Type B pancreatic cell (in vitro differentiated cells): ENCODE results near the gene METTL1. TPM values are rescaled to one million over a fixed set of nuclear protein-coding genes. Genes with fewer than 3 reads are reported as not detected.

Source experiments
- DNase-seq: peaks from one replicate; pipeline ENCODE4 v3.0.0; 2021; ENCODE audit warnings: mixed read lengths; ENCODE audit not compliant: unreplicated experiment; ENCODE audit errors: extremely low spot score
- H3K27ac Mint-ChIP-seq: 2 replicates; pipeline ENCODE4 v1.8.0; 2021; ENCODE audit warnings: mild to moderate bottlenecking, mixed read lengths
- H3K27me3 Mint-ChIP-seq: 2 replicates; pipeline ENCODE4 v1.8.0; 2021; ENCODE audit warnings: mixed read lengths
- H3K36me3 Mint-ChIP-seq: 2 replicates; pipeline ENCODE4 v1.8.0; 2021; ENCODE audit warnings: mixed read lengths
- H3K4me1 Mint-ChIP-seq: one replicate; pipeline ENCODE4 v1.8.0; 2021; ENCODE audit warnings: mixed read lengths; ENCODE audit not compliant: unreplicated experiment
- H3K4me3 Mint-ChIP-seq: 2 replicates; pipeline ENCODE4 v1.8.0; 2021; ENCODE audit warnings: mild to moderate bottlenecking, mixed read lengths
- H3K9me3 Mint-ChIP-seq: 2 replicates; pipeline ENCODE4 v1.8.0; 2021; ENCODE audit warnings: mixed read lengths
- CTCF ChIP-seq: fragments of 200-600 bp; sonication (generic); conservative IDR thresholded peaks from 2 replicates; pipeline ENCODE4 v1.5.0; 2021; ENCODE audit warnings: antibody characterized with exemption, mild to moderate bottlenecking
- total RNA-seq: library from RNA; stranded (reverse); gene quantifications from 2 replicates; pipeline ENCODE4 v1.2.1, GENCODE V29; 2021; ENCODE audit warnings: low replicate concordance

The METTL1 gene
- total RNA-seq, 1 donor from 2014 or later: 31.1 TPM

- peak; percentile 80 for TF ChIP-seq CTCF
- Mint-ChIP-seq H3K9me3 (no peaks in the 10 kb centered on the region), H3K36me3 (peaks cover 7% of the 10 kb centered on the region), H3K4me3 (peak overlapping the region; percentile 94), H3K27me3 (peaks cover 77% of the 10 kb centered on the region), H3K27ac (peak overlapping the region; percentile 84), H3K4me1 (no peaks in the 10 kb centered on the region)
- DNase-seq: peak; percentile 83
These were observed 45.6 kb downstream of the METTL1 start for GRCh38 chr12:57726151-57726883.

GRCh38 chr12:57725851-57726150 lies 46.1 kb downstream of the METTL1 start:
- Mint-ChIP-seq H3K9me3 (no peaks in the 10 kb centered on the region), H3K27me3 (peaks cover 72% of the 10 kb centered on the region), H3K4me3 (peak overlapping the region; percentile 94), H3K4me1 (no peaks in the 10 kb centered on the region), H3K36me3 (peaks cover 7% of the 10 kb centered on the region), H3K27ac (peak overlapping the region; percentile 84)
- DNase-seq: no peak
- no peak for TF ChIP-seq CTCF

- H3K36me3 Mint-ChIP-seq: peaks cover 7% of the 10 kb centered on the region
- H3K9me3 Mint-ChIP-seq: no peaks in the 10 kb centered on the region
- H3K4me3 Mint-ChIP-seq: peak overlapping the region; percentile 62
- H3K4me1 Mint-ChIP-seq: no peaks in the 10 kb centered on the region
- peak; percentile 37 for DNase-seq
- H3K27ac Mint-ChIP-seq: peak overlapping the region; percentile 61
- no peak for TF ChIP-seq CTCF
- H3K27me3 Mint-ChIP-seq: peaks cover 66% of the 10 kb centered on the region
These were observed 46.8 kb downstream of the METTL1 start for GRCh38 chr12:57724936-57725740.

GRCh38 chr12:57724003-57724935 lies 47.6 kb downstream of the METTL1 start:
- H3K36me3 Mint-ChIP-seq: peaks cover 12% of the 10 kb centered on the region
- no peaks in the 10 kb centered on the region for H3K9me3 Mint-ChIP-seq
- no peak for TF ChIP-seq CTCF
- H3K27ac Mint-ChIP-seq: peak overlapping the region; percentile 61
- peak overlapping the region; percentile 62 for H3K4me3 Mint-ChIP-seq
- H3K4me1 Mint-ChIP-seq: no peaks in the 10 kb centered on the region
- DNase-seq: peak; percentile 60
- peaks cover 57% of the 10 kb centered on the region for H3K27me3 Mint-ChIP-seq

GRCh38 chr12:57723630-57723962 lies 48.3 kb downstream of the METTL1 start:
- no peak for DNase-seq
- peaks cover 17% of the 10 kb centered on the region for H3K36me3 Mint-ChIP-seq
- TF ChIP-seq CTCF: no peak
- no peak overlapping the region for H3K27ac Mint-ChIP-seq
- H3K9me3 Mint-ChIP-seq: no peaks in the 10 kb centered on the region
- peaks cover 51% of the 10 kb centered on the region for H3K27me3 Mint-ChIP-seq
- no peak overlapping the region for H3K4me3 Mint-ChIP-seq
- no peaks in the 10 kb centered on the region for H3K4me1 Mint-ChIP-seq
